Fibroblast of lung (primary cell): ENCODE data around the gene PDE4B. TPM values are rescaled to one million over a fixed set of nuclear protein-coding genes. Genes with fewer than 3 reads are reported as not detected.

Source experiments
- DNase-seq, 2 donors: peaks; one replicate each; pipeline versions ENCODE4 v3.0.0 to v3.0.0-alpha.2; 2010; ENCODE audit warnings: low read depth in 2 of 2
- H2AFZ ChIP-seq: 2 replicates; pipeline ENCODE4 v1.5.1; 2012; ENCODE audit warnings: low read length, control low read depth, inconsistent platforms
- H3K27ac ChIP-seq: 2 replicates; pipeline ENCODE4 v1.5.1; 2011; ENCODE audit warnings: low read length, control low read depth; ENCODE audit not compliant: insufficient read depth
- H3K27me3 ChIP-seq: 2 replicates; pipeline ENCODE4 v1.5.1; 2011; ENCODE audit warnings: mild to moderate bottlenecking, low read length; ENCODE audit not compliant: control insufficient read depth, insufficient read depth
- H3K36me3 ChIP-seq: 2 replicates; pipeline ENCODE4 v1.5.1; 2011; ENCODE audit warnings: low read length; ENCODE audit not compliant: control insufficient read depth, insufficient read depth
- H3K4me1 ChIP-seq: 2 replicates; pipeline ENCODE4 v1.5.1; 2011; ENCODE audit warnings: low read length; ENCODE audit not compliant: control insufficient read depth, insufficient read depth; ENCODE audit errors: extremely low read depth
- H3K4me2 ChIP-seq: 2 replicates; pipeline ENCODE4 v1.5.1; 2011; ENCODE audit warnings: low read length, control low read depth; ENCODE audit not compliant: insufficient read depth; ENCODE audit errors: extremely low read depth
- H3K4me3 ChIP-seq, 4 experiments: fragments of 200-600 bp in 1 of 4; sonication (generic) in 1 of 4; replicated peaks in 1 of 4; 2 replicates each; pipeline ENCODE4 v1.5.1; 2011 to 2016; ENCODE audit warnings: low read length in 4 of 4, low read depth in 3 of 4, mild to moderate bottlenecking in 3 of 4, control low read depth in 2 of 4, inconsistent platforms in 1 of 4, mixed read lengths in 1 of 4; ENCODE audit not compliant: insufficient read depth in 1 of 4; ENCODE audit errors: control extremely low read depth in 1 of 4
- H3K79me2 ChIP-seq: 2 replicates; pipeline ENCODE4 v1.5.1; 2012; ENCODE audit warnings: mild to moderate bottlenecking, low read length, inconsistent platforms; ENCODE audit not compliant: control insufficient read depth, insufficient read depth
- H3K9ac ChIP-seq: 2 replicates; pipeline ENCODE4 v1.5.1; 2011; ENCODE audit warnings: mild to moderate bottlenecking, low read length, control low read depth; ENCODE audit not compliant: insufficient read depth
- H3K9me3 ChIP-seq: 2 replicates; pipeline ENCODE4 v1.5.1; 2012; ENCODE audit warnings: low read depth, low read length; ENCODE audit not compliant: control insufficient read depth, insufficient read depth
- H4K20me1 ChIP-seq: 2 replicates; pipeline ENCODE4 v1.5.1; 2011; ENCODE audit warnings: low read length; ENCODE audit not compliant: control insufficient read depth, insufficient read depth; ENCODE audit errors: extremely low read depth
- EZH2 ChIP-seq: IDR thresholded peaks from 2 replicates; pipeline ENCODE4 v1.5.1; 2012; ENCODE audit warnings: low read length, control low read depth, mild to moderate bottlenecking; ENCODE audit errors: missing control alignments
- polyA plus RNA-seq, 2 donors: library from polyadenylated mRNA; depleted of rRNA in 1 of 2; stranded (reverse) in 1 of 2; unstranded in 1 of 2; fragments of >200 nt; gene quantifications; 2 replicates each; pipeline ENCODE4 v1.2.1, GENCODE V29; 2011 to 2012; ENCODE audit warnings: missing spikeins in 1 of 2
- total RNA-seq: library from RNA; depleted of rRNA; stranded (reverse); fragments of >200 nt; gene quantifications from 2 replicates; pipeline ENCODE4 v1.2.1, GENCODE V29; 2014
- TF ChIP-seq, protein P1 (sequence below), 2 donors: IDR thresholded peaks in 1 of 2; conservative IDR thresholded peaks in 1 of 2; 1 replicate in 1 of 2; 2 replicates in 1 of 2; pipeline ENCODE4 v1.5.1; 2011 to 2012; ENCODE audit warnings: low read length in 2 of 2, control low read depth in 1 of 2, inconsistent platforms in 1 of 2, low read depth in 1 of 2, mild to moderate bottlenecking in 1 of 2

PDE4B gene
- total and polyA plus RNA-seq, 2 donors (not counting 1 experiment from before 2014, with no cell fraction given): 3.7 to 19.8 TPM

DNA sequence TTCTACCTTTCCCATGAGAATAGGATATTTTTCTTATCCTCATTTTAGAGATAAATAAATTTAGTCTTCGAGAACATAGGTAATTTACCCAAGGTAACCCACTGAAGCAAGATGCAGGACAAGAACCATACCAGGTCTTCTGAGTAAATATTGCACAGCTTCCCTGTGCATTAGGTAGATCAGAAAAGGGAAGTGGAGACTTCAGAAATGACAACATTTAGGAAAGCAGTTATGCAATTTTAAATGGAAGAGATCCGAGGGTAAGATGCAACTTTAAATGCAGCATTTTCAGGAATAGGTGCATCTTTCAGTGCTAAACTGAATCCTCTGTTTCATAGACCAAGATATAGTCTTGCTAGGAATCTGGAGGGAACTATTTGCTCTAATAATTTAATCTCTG lies 534.9 kb downstream of the PDE4B start:
- H3K4me1 ChIP-seq: peaks cover 5% of the 10 kb centered on the region

GRCh38 chr1:66328896-66329295 lies 536.2 kb downstream of the PDE4B start:
- Histone ChIP-seq H3K79me2 (no peaks in the 10 kb centered on the region), H4K20me1 (no peaks in the 10 kb centered on the region), H3K27me3 (no peaks in the 10 kb centered on the region), H3K9me3 (no peaks in the 10 kb centered on the region), H3K4me2 (no peak overlapping the region), H2AFZ (no peak overlapping the region), H3K4me1 (peaks cover 5% of the 10 kb centered on the region), H3K4me3 (no peak overlapping the region), H3K27ac (no peak overlapping the region), H3K9ac (no peak overlapping the region), H3K36me3 (no peaks in the 10 kb centered on the region)
- TF ChIP-seq, protein P1, sequence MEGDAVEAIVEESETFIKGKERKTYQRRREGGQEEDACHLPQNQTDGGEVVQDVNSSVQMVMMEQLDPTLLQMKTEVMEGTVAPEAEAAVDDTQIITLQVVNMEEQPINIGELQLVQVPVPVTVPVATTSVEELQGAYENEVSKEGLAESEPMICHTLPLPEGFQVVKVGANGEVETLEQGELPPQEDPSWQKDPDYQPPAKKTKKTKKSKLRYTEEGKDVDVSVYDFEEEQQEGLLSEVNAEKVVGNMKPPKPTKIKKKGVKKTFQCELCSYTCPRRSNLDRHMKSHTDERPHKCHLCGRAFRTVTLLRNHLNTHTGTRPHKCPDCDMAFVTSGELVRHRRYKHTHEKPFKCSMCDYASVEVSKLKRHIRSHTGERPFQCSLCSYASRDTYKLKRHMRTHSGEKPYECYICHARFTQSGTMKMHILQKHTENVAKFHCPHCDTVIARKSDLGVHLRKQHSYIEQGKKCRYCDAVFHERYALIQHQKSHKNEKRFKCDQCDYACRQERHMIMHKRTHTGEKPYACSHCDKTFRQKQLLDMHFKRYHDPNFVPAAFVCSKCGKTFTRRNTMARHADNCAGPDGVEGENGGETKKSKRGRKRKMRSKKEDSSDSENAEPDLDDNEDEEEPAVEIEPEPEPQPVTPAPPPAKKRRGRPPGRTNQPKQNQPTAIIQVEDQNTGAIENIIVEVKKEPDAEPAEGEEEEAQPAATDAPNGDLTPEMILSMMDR (conservative IDR thresholded peaks at IDR 0.05 in 1 of 2, IDR thresholded peaks at IDR 0.05 in 1 of 2; ENCODE audit: low read depth in 1 of 2, low read length in 2 of 2): no peak
- TF ChIP-seq EZH2: no peak
- DNase-seq: no peak

More for the DNA sequence above, 534.9 kb downstream of the PDE4B start:
- Histone ChIP-seq H3K9me3 (no peaks in the 10 kb centered on the region), H2AFZ (no peak overlapping the region), H3K36me3 (no peaks in the 10 kb centered on the region), H3K4me3 (no peak overlapping the region), H3K27ac (no peak overlapping the region), H3K4me2 (no peak overlapping the region), H3K79me2 (no peaks in the 10 kb centered on the region), H3K9ac (no peak overlapping the region), H4K20me1 (no peaks in the 10 kb centered on the region), H3K27me3 (no peaks in the 10 kb centered on the region)
- no peak for DNase-seq
- TF ChIP-seq, protein P1 (conservative IDR thresholded peaks at IDR 0.05 in 1 of 2, IDR thresholded peaks at IDR 0.05 in 1 of 2; ENCODE audit: low read depth in 1 of 2, low read length in 2 of 2): no peak
- TF ChIP-seq EZH2: no peak

- DNase-seq: peak; percentile 20 to 80
- H3K27ac ChIP-seq: no peak overlapping the region
- H3K9ac ChIP-seq: no peak overlapping the region
Measured at GRCh38 chr1:66330722-66331141, 538.0 kb downstream of the PDE4B start.

More at GRCh38 chr1:66330722-66331141, 538.0 kb downstream of the PDE4B start:
- H3K4me1 ChIP-seq: peaks cover 5% of the 10 kb centered on the region
- no peaks in the 10 kb centered on the region for H4K20me1 ChIP-seq
- H3K4me3 ChIP-seq: no peak overlapping the region
- no peaks in the 10 kb centered on the region for H3K79me2 ChIP-seq
- TF ChIP-seq, protein P1 (conservative IDR thresholded peaks at IDR 0.05 in 1 of 2, IDR thresholded peaks at IDR 0.05 in 1 of 2; ENCODE audit: low read depth in 1 of 2, low read length in 2 of 2): no peak
- no peak for TF ChIP-seq EZH2
- H3K36me3 ChIP-seq: no peaks in the 10 kb centered on the region
- no peak overlapping the region for H2AFZ ChIP-seq
- no peak overlapping the region for H3K4me2 ChIP-seq
- H3K27me3 ChIP-seq: no peaks in the 10 kb centered on the region
- H3K9me3 ChIP-seq: no peaks in the 10 kb centered on the region
